ENCODE results near the gene ANO3. TPM values are rescaled to one million over a fixed set of nuclear protein-coding genes. Genes with fewer than 3 reads are reported as not detected.

Gene ANO3
- total RNA-seq, 1 experiment from 2014 or later = not detected

- no peaks in the 10 kb centered on the region for H3K9me3 ChIP-seq (replicated peaks)
- H3K4me1 ChIP-seq (replicated peaks) = no peaks in the 10 kb centered on the region
- H3K27ac ChIP-seq = no peak overlapping the region
- no peaks in the 10 kb centered on the region for H3K27me3 ChIP-seq (replicated peaks)
- no peaks in the 10 kb centered on the region for H3K36me3 ChIP-seq
- no peak for DNase-seq (ENCODE audit: low read depth in 1 of 2, low spot score in 2 of 2)
- no peak overlapping the region for H3K4me3 ChIP-seq
Measured at GRCh38 chr11:26665036-26665435, 333.1 kb downstream of the ANO3 start.

GRCh38 chr11:26665946-26666345, 334.0 kb downstream of the ANO3 start:
- Histone ChIP-seq H3K36me3 (no peaks in the 10 kb centered on the region), H3K4me3 (no peak overlapping the region), H3K4me1 (replicated peaks) (no peaks in the 10 kb centered on the region), H3K27me3 (replicated peaks) (no peaks in the 10 kb centered on the region), H3K27ac (no peak overlapping the region), H3K9me3 (replicated peaks) (no peaks in the 10 kb centered on the region)
- no peak for DNase-seq (ENCODE audit: low read depth in 1 of 2, low spot score in 2 of 2)

- Histone ChIP-seq H3K27ac (no peak overlapping the region), H3K36me3 (no peaks in the 10 kb centered on the region), H3K4me1 (replicated peaks) (no peaks in the 10 kb centered on the region), H3K27me3 (replicated peaks) (peaks cover 5% of the 10 kb centered on the region; the same call in 1 of the 2 replicates), H3K4me3 (no peak overlapping the region), H3K9me3 (replicated peaks) (no peaks in the 10 kb centered on the region)
- no peak for DNase-seq (ENCODE audit: low read depth in 1 of 2, low spot score in 2 of 2)
Measured at GRCh38 chr11:26675233-26675928, 343.5 kb downstream of the ANO3 start.

GRCh38 chr11:26676641-26677040, 344.7 kb downstream of the ANO3 start:
- no peaks in the 10 kb centered on the region for H3K4me1 ChIP-seq (replicated peaks)
- H3K9me3 ChIP-seq (replicated peaks) = no peaks in the 10 kb centered on the region
- peaks cover 5% of the 10 kb centered on the region; the same call in 1 of the 2 replicates for H3K27me3 ChIP-seq (replicated peaks)
- H3K27ac ChIP-seq = no peak overlapping the region
- no peak overlapping the region for H3K4me3 ChIP-seq
- DNase-seq (ENCODE audit: low read depth in 1 of 2, low spot score in 2 of 2) = no peak
- no peaks in the 10 kb centered on the region for H3K36me3 ChIP-seq

- no peak overlapping the region for H3K27ac ChIP-seq
- no peaks in the 10 kb centered on the region for H3K36me3 ChIP-seq
- H3K27me3 ChIP-seq (replicated peaks) = no peaks in the 10 kb centered on the region
- no peaks in the 10 kb centered on the region for H3K9me3 ChIP-seq (replicated peaks)
- H3K4me3 ChIP-seq = no peak overlapping the region
- no peak for DNase-seq (ENCODE audit: low read depth in 1 of 2, low spot score in 2 of 2)
- no peaks in the 10 kb centered on the region for H3K4me1 ChIP-seq (replicated peaks)
Measured at GRCh38 chr11:26677566-26677965, 345.6 kb downstream of the ANO3 start.

GRCh38 chr11:26687351-26687750, 355.4 kb downstream of the ANO3 start:
- no peaks in the 10 kb centered on the region for H3K9me3 ChIP-seq (replicated peaks)
- H3K27ac ChIP-seq = no peak overlapping the region
- H3K4me1 ChIP-seq (replicated peaks) = no peaks in the 10 kb centered on the region
- H3K27me3 ChIP-seq (replicated peaks) = no peaks in the 10 kb centered on the region
- H3K4me3 ChIP-seq = no peak overlapping the region
- H3K36me3 ChIP-seq = no peaks in the 10 kb centered on the region
- no peak for DNase-seq (ENCODE audit: low read depth in 1 of 2, low spot score in 2 of 2)

GRCh38 chr11:26688701-26689100, 356.8 kb downstream of the ANO3 start:
- H3K4me1 ChIP-seq (replicated peaks) = no peaks in the 10 kb centered on the region
- H3K27me3 ChIP-seq (replicated peaks) = no peaks in the 10 kb centered on the region
- no peak for DNase-seq (ENCODE audit: low read depth in 1 of 2, low spot score in 2 of 2)
- H3K27ac ChIP-seq = no peak overlapping the region
- H3K36me3 ChIP-seq = no peaks in the 10 kb centered on the region
- H3K4me3 ChIP-seq = no peak overlapping the region
- no peaks in the 10 kb centered on the region for H3K9me3 ChIP-seq (replicated peaks)

- Histone ChIP-seq H3K27ac (no peak overlapping the region), H3K4me3 (no peak overlapping the region), H3K36me3 (no peaks in the 10 kb centered on the region), H3K27me3 (replicated peaks) (no peaks in the 10 kb centered on the region), H3K4me1 (replicated peaks) (no peaks in the 10 kb centered on the region), H3K9me3 (replicated peaks) (no peaks in the 10 kb centered on the region)
- DNase-seq (ENCODE audit: low read depth in 1 of 2, low spot score in 2 of 2) = no peak
Measured at GRCh38 chr11:26696330-26696729, 364.4 kb downstream of the ANO3 start.

- Histone ChIP-seq H3K4me1 (replicated peaks) (no peaks in the 10 kb centered on the region), H3K27ac (no peak overlapping the region), H3K9me3 (replicated peaks) (no peaks in the 10 kb centered on the region), H3K4me3 (no peak overlapping the region), H3K36me3 (no peaks in the 10 kb centered on the region), H3K27me3 (replicated peaks) (no peaks in the 10 kb centered on the region)
- no peak for DNase-seq (ENCODE audit: low read depth in 1 of 2, low spot score in 2 of 2)
Measured at GRCh38 chr11:26698224-26698623, 366.3 kb downstream of the ANO3 start.

- H3K4me1 ChIP-seq (replicated peaks) = no peaks in the 10 kb centered on the region
Measured at GRCh38 chr11:26700574-26701235, 368.8 kb downstream of the ANO3 start.

GRCh38 chr11:26702406-26702805, 370.5 kb downstream of the ANO3 start:
- no peak overlapping the region for H3K4me3 ChIP-seq
- H3K27me3 ChIP-seq (replicated peaks) = no peaks in the 10 kb centered on the region
- H3K27ac ChIP-seq = no peak overlapping the region
- no peaks in the 10 kb centered on the region for H3K36me3 ChIP-seq
- DNase-seq (ENCODE audit: low read depth in 1 of 2, low spot score in 2 of 2) = no peak
- no peaks in the 10 kb centered on the region for H3K4me1 ChIP-seq (replicated peaks)
- H3K9me3 ChIP-seq (replicated peaks) = no peaks in the 10 kb centered on the region

More at GRCh38 chr11:26700574-26701235, 368.8 kb downstream of the ANO3 start:
- no peaks in the 10 kb centered on the region for H3K27me3 ChIP-seq (replicated peaks)
- H3K36me3 ChIP-seq = no peaks in the 10 kb centered on the region
- no peak overlapping the region for H3K27ac ChIP-seq
- no peak for DNase-seq (ENCODE audit: low read depth in 1 of 2, low spot score in 2 of 2)
- H3K9me3 ChIP-seq (replicated peaks) = no peaks in the 10 kb centered on the region
- H3K4me3 ChIP-seq = no peak overlapping the region

GRCh38 chr11:26703411-26704191, 371.7 kb downstream of the ANO3 start:
- Histone ChIP-seq H3K4me3 (no peak overlapping the region), H3K4me1 (replicated peaks) (no peaks in the 10 kb centered on the region), H3K27me3 (replicated peaks) (no peaks in the 10 kb centered on the region), H3K27ac (no peak overlapping the region), H3K9me3 (replicated peaks) (no peaks in the 10 kb centered on the region), H3K36me3 (no peaks in the 10 kb centered on the region)
- no peak for DNase-seq (ENCODE audit: low read depth in 1 of 2, low spot score in 2 of 2)

- H3K27ac ChIP-seq = no peak overlapping the region
- no peaks in the 10 kb centered on the region for H3K27me3 ChIP-seq (replicated peaks)
- DNase-seq (ENCODE audit: low read depth in 1 of 2, low spot score in 2 of 2) = no peak
- no peak overlapping the region for H3K4me3 ChIP-seq
- no peaks in the 10 kb centered on the region for H3K9me3 ChIP-seq (replicated peaks)
- no peaks in the 10 kb centered on the region for H3K36me3 ChIP-seq
- no peaks in the 10 kb centered on the region for H3K4me1 ChIP-seq (replicated peaks)
Measured at GRCh38 chr11:26704249-26704648, 372.3 kb downstream of the ANO3 start.

- Histone ChIP-seq H3K4me1 (replicated peaks) (no peaks in the 10 kb centered on the region), H3K4me3 (no peak overlapping the region), H3K9me3 (replicated peaks) (no peaks in the 10 kb centered on the region), H3K27ac (no peak overlapping the region), H3K36me3 (no peaks in the 10 kb centered on the region), H3K27me3 (replicated peaks) (no peaks in the 10 kb centered on the region)
- no peak for DNase-seq (ENCODE audit: low read depth in 1 of 2, low spot score in 2 of 2)
Measured at GRCh38 chr11:26706181-26706580, 374.3 kb downstream of the ANO3 start.

Data from SJSA1 (cell line).